HEK293 (cell line): ENCODE measurements around the gene ITGA2B.

Experiments
- CTCF ChIA-PET: fragments of 350-600 bp; formaldehyde crosslinking; extraction: SDS; loops from one replicate; lab custom pipeline; 2021; ENCODE audit warnings: antibody characterized with exemption; lab: Yijun Ruan, JAX
- POLR2A ChIA-PET: fragments of 300-600 bp; formaldehyde crosslinking; extraction: SDS; loops from one replicate; lab custom pipeline; 2020; ENCODE audit warnings: antibody characterized with exemption, inconsistent platforms; lab: Yijun Ruan, JAX
- H3K27ac ChIP-seq: fragments of 200-500 bp; sonication (Bioruptor generic); 2 replicates; pipeline ENCODE4 v1.5.1; 2014; ENCODE audit warnings: low read depth, low read length, control low read depth, inconsistent platforms; ENCODE audit errors: extremely low read depth
- H3K36me3 ChIP-seq, 2 experiments: fragments of 200-500 bp in 1 of 2; sonication (Bioruptor generic) in 1 of 2; 1 replicate in 1 of 2; 2 replicates in 1 of 2; pipeline ENCODE4 v1.5.1; 2014 to 2017; ENCODE audit warnings: inconsistent platforms in 2 of 2, low read length in 2 of 2; ENCODE audit not compliant: control insufficient read depth in 2 of 2, insufficient read depth in 1 of 2
- H3K4me1 ChIP-seq: fragments of 200-500 bp; sonication (Bioruptor generic); 2 replicates; pipeline ENCODE4 v1.5.1; 2014; ENCODE audit warnings: mild to moderate bottlenecking, low read length, inconsistent platforms; ENCODE audit not compliant: control insufficient read depth, insufficient read depth
- H3K4me3 ChIP-seq: 2 replicates; pipeline ENCODE4 v1.5.1; 2011; ENCODE audit warnings: low read depth, mild to moderate bottlenecking, control low read depth, low read length, moderate library complexity
- H3K9me3 ChIP-seq: fragments of 200-500 bp; sonication (Bioruptor generic); 2 replicates; pipeline ENCODE4 v1.5.1; 2014; ENCODE audit warnings: low read depth, low read length, inconsistent platforms; ENCODE audit not compliant: control insufficient read depth, insufficient read depth
- GFI1B ChIP-seq: fragments of 450-650 bp; formaldehyde crosslinking; IDR thresholded peaks from 2 replicates; pipeline ENCODE4 v1.5.1; 2016; ENCODE audit warnings: missing biosample characterization, missing genetic modification characterization
- GLIS1 ChIP-seq: fragments of 450-650 bp; formaldehyde crosslinking; IDR thresholded peaks from 2 replicates; pipeline ENCODE4 v1.5.1; 2016; ENCODE audit warnings: missing biosample characterization, missing genetic modification characterization
- GLIS2 ChIP-seq: fragments of 450-650 bp; formaldehyde crosslinking; IDR thresholded peaks from 2 replicates; pipeline ENCODE4 v1.5.1; 2016; ENCODE audit warnings: missing biosample characterization, missing genetic modification characterization
- KLF9 ChIP-seq: fragments of 450-650 bp; formaldehyde crosslinking; IDR thresholded peaks from 2 replicates; pipeline ENCODE4 v1.5.1; 2016; ENCODE audit warnings: missing biosample characterization, missing genetic modification characterization, low read depth
- YY2 ChIP-seq: fragments of 450-650 bp; formaldehyde crosslinking; IDR thresholded peaks from 2 replicates; pipeline ENCODE4 v1.5.1; 2016; ENCODE audit warnings: missing biosample characterization, missing genetic modification characterization
- ZBTB6 ChIP-seq: fragments of 450-650 bp; formaldehyde crosslinking; IDR thresholded peaks from 2 replicates; pipeline ENCODE4 v1.5.1; 2017; ENCODE audit warnings: missing biosample characterization, missing genetic modification characterization
- ZEB2 ChIP-seq: fragments of 450-650 bp; formaldehyde crosslinking; IDR thresholded peaks from 2 replicates; pipeline ENCODE4 v1.5.1; 2016; ENCODE audit warnings: missing biosample characterization, missing genetic modification characterization
- ZFP37 ChIP-seq: fragments of 450-650 bp; formaldehyde crosslinking; IDR thresholded peaks from 2 replicates; pipeline ENCODE4 v1.5.1; 2016; ENCODE audit warnings: missing biosample characterization, missing genetic modification characterization
- ZNF10 ChIP-seq: fragments of 450-650 bp; formaldehyde crosslinking; IDR thresholded peaks from 2 replicates; pipeline ENCODE4 v1.5.1; 2017; ENCODE audit warnings: missing biosample characterization, missing genetic modification characterization
- ZNF112 ChIP-seq: fragments of 450-650 bp; formaldehyde crosslinking; IDR thresholded peaks from 2 replicates; pipeline ENCODE4 v1.5.0; 2017; ENCODE audit warnings: missing biosample characterization, missing genetic modification characterization
- ZNF223 ChIP-seq: fragments of 450-650 bp; formaldehyde crosslinking; IDR thresholded peaks from 2 replicates; pipeline ENCODE4 v1.5.1; 2016; ENCODE audit warnings: missing biosample characterization, missing genetic modification characterization
- ZNF274 ChIP-seq, 2 experiments: fragments of 200-500 bp in 1 of 2; fragments of 450-650 bp in 1 of 2; sonication (Bioruptor generic) in 1 of 2; formaldehyde crosslinking in 1 of 2; IDR thresholded peaks; 2 replicates each; pipeline versions ENCODE4 v1.5.1 to v1.6.1; 2014 to 2016; ENCODE audit warnings: borderline replicate concordance in 1 of 2, inconsistent platforms in 1 of 2, low read length in 1 of 2, missing biosample characterization in 1 of 2, missing genetic modification characterization in 1 of 2
- ZNF292 ChIP-seq: fragments of 450-650 bp; formaldehyde crosslinking; IDR thresholded peaks from 2 replicates; pipeline ENCODE4 v1.5.1; 2016; ENCODE audit warnings: low read depth, missing biosample characterization, missing genetic modification characterization, borderline replicate concordance
- ZNF335 ChIP-seq: fragments of 450-650 bp; formaldehyde crosslinking; conservative IDR thresholded peaks from 2 replicates; pipeline ENCODE4 v1.5.1; 2016; ENCODE audit warnings: missing biosample characterization, missing genetic modification characterization
- ZNF354C ChIP-seq: fragments of 450-650 bp; formaldehyde crosslinking; IDR thresholded peaks from 2 replicates; pipeline ENCODE4 v1.5.1; 2016; ENCODE audit warnings: missing biosample characterization, missing genetic modification characterization, low read depth, borderline replicate concordance
- ZNF37A ChIP-seq: fragments of 450-650 bp; IDR thresholded peaks from 2 replicates; pipeline ENCODE4 v1.5.1; 2018; ENCODE audit warnings: missing biosample characterization, missing genetic modification characterization
- ZNF426 ChIP-seq: fragments of 450-650 bp; formaldehyde crosslinking; IDR thresholded peaks from 2 replicates; pipeline ENCODE4 v1.5.1; 2017; ENCODE audit warnings: missing biosample characterization, missing genetic modification characterization, mild to moderate bottlenecking, inconsistent platforms, moderate library complexity
- ZNF529 ChIP-seq: fragments of 450-650 bp; formaldehyde crosslinking; IDR thresholded peaks from 2 replicates; pipeline ENCODE4 v1.5.1; 2017; ENCODE audit warnings: missing genetic modification characterization, missing biosample characterization; ENCODE audit not compliant: insufficient replicate concordance
- ZNF549 ChIP-seq: fragments of 450-650 bp; IDR thresholded peaks from 2 replicates; pipeline ENCODE4 v1.5.1; 2018; ENCODE audit warnings: missing biosample characterization, missing genetic modification characterization, mild to moderate bottlenecking, inconsistent platforms, moderate library complexity
- ZNF571 ChIP-seq: fragments of 450-650 bp; formaldehyde crosslinking; IDR thresholded peaks from 2 replicates; pipeline ENCODE4 v1.5.0; 2017; ENCODE audit warnings: missing biosample characterization, missing genetic modification characterization
- ZNF621 ChIP-seq: fragments of 450-650 bp; formaldehyde crosslinking; IDR thresholded peaks from 2 replicates; pipeline ENCODE4 v1.5.1; 2017; ENCODE audit warnings: missing biosample characterization, missing genetic modification characterization
- ZNF843 ChIP-seq: fragments of 450-650 bp; formaldehyde crosslinking; IDR thresholded peaks from 2 replicates; pipeline ENCODE4 v1.5.1; 2016; ENCODE audit warnings: missing biosample characterization, missing genetic modification characterization
- TF ChIP-seq, protein P1 (sequence below): fragments of 450-650 bp; formaldehyde crosslinking; conservative IDR thresholded peaks from 2 replicates; pipeline ENCODE4 v1.5.1; 2016; ENCODE audit warnings: low read depth, missing biosample characterization, missing genetic modification characterization
- TF ChIP-seq, protein P2 (sequence below): fragments of 450-650 bp; formaldehyde crosslinking; IDR thresholded peaks from 2 replicates; pipeline ENCODE4 v1.5.1; 2017; ENCODE audit warnings: missing biosample characterization, missing genetic modification characterization
- TF ChIP-seq, protein P3 (sequence below): fragments of 450-650 bp; formaldehyde crosslinking; IDR thresholded peaks from 2 replicates; pipeline ENCODE4 v1.5.1; 2016; ENCODE audit warnings: missing biosample characterization, missing genetic modification characterization

The ITGA2B gene

DNA sequence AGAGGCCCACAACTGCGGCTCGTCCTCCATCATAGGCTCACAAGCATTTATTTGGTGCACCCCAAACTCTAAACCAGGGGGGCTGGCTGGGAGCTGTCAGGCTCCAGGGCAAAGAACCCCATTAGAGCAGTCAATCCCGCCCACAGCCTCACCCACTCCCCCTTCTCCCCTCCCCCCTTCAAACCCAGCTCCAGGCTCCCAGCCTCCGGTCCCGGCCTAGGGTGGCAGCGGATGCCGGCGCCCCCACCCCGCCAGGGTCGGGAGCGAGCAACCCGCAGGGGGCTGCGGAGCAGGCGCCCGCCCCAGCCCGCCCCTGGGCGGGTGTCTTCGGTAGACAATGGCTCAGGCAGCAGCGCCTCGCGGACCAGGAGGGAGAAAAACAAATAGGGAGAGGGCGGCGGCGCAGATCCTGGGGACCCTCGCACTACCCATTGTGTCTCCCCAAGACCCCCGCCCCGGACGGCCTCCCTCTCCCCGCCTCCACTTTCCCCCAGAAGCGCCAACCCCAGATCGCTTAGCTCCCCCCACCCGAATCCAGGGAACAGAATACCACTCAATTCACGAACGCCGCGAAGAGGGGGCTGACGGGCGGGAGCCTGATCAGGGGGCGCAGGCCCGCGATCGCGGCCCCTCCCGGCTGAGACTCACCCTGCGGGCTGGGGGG, 26.4 kb downstream of the ITGA2B start (continued):
- TF ChIP-seq ZNF223: no peak

GRCh38 chr17:44362459-44362948, 26.9 kb downstream of the ITGA2B start:
- CTCF ChIA-PET: interaction anchor here (0.5 to 4.5 kb wide), 14 partner anchors 9 to 161 kb away, joined by 3 to 21 read pairs (median 6); partner anchors contain the start of gene GRN
- Histone ChIP-seq H3K4me1 (peaks cover 21% of the 10 kb centered on the region), H3K9me3 (no peaks in the 10 kb centered on the region), H3K4me3 (peak overlapping the region; percentile 66), H3K27ac (no peak overlapping the region), H3K36me3 (peaks cover 0 to 14% of the 10 kb centered on the region in 2 experiments; a peak in 2 of 3 replicates)
- POLR2A ChIA-PET: interaction anchor here (0.6 to 4.7 kb wide), 6 partner anchors 18 to 328 kb away, joined by 3 to 23 read pairs (median 4); partner anchors contain the start of genes CCDC43, GPATCH8, GRN and HDAC5
- TF ChIP-seq, protein P1, sequence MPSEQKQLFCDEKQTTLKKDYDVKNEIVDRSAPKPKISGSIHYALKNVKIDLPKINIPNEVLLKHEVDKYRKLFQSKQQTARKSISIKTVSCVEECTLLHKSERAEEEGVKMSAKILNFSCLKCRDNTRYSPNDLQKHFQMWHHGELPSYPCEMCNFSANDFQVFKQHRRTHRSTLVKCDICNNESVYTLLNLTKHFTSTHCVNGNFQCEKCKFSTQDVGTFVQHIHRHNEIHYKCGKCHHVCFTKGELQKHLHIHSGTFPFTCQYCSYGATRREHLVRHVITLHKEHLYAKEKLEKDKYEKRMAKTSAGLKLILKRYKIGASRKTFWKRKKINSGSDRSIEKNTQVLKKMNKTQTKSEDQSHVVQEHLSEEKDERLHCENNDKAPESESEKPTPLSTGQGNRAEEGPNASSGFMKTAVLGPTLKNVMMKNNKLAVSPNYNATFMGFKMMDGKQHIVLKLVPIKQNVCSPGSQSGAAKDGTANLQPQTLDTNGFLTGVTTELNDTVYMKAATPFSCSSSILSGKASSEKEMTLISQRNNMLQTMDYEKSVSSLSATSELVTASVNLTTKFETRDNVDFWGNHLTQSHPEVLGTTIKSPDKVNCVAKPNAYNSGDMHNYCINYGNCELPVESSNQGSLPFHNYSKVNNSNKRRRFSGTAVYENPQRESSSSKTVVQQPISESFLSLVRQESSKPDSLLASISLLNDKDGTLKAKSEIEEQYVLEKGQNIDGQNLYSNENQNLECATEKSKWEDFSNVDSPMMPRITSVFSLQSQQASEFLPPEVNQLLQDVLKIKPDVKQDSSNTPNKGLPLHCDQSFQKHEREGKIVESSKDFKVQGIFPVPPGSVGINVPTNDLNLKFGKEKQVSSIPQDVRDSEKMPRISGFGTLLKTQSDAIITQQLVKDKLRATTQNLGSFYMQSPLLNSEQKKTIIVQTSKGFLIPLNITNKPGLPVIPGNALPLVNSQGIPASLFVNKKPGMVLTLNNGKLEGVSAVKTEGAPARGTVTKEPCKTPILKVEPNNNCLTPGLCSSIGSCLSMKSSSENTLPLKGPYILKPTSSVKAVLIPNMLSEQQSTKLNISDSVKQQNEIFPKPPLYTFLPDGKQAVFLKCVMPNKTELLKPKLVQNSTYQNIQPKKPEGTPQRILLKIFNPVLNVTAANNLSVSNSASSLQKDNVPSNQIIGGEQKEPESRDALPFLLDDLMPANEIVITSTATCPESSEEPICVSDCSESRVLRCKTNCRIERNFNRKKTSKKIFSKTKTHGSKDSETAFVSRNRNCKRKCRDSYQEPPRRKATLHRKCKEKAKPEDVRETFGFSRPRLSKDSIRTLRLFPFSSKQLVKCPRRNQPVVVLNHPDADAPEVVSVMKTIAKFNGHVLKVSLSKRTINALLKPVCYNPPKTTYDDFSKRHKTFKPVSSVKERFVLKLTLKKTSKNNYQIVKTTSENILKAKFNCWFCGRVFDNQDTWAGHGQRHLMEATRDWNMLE (tag by site-specific recombination): no peak
- TF ChIP-seq ZNF571 (tag by site-specific recombination) (no peak), ZNF843 (tag by site-specific recombination) (no peak), GLIS1 (tag by site-specific recombination) (peak; percentile 60; the same call in 1 of the 2 replicates), GLIS2 (tag by site-specific recombination) (peak; percentile 53), KLF9 (tag by site-specific recombination) (0 out of 2 replicates have a peak, but pooled peaks have one; percentile 50), YY2 (no peak), ZNF426 (tag by site-specific recombination) (no peak), ZNF354C (tag by site-specific recombination) (no peak), ZNF335 (tag by site-specific recombination) (peak; percentile 34; the same call in 1 of the 2 replicates), ZBTB6 (tag by site-specific recombination) (0 out of 2 replicates have a peak, but pooled peaks have one; percentile 19), ZNF549 (tag by site-specific recombination) (no peak), ZNF529 (tag by site-specific recombination) (no peak), ZNF37A (tag by site-specific recombination) (no peak), ZNF10 (no peak), ZNF112 (no peak), ZNF292 (tag by site-specific recombination) (no peak), ZNF274 (IDR thresholded peaks at IDR 0.05; ENCODE audit: low read length) (no peak), ZNF274 (tag by site-specific recombination; IDR thresholded peaks at IDR 0.05; ENCODE audit: borderline replicate concordance) (no peak), ZEB2 (tag by site-specific recombination) (no peak), ZFP37 (tag by site-specific recombination) (no peak), ZNF621 (tag by site-specific recombination) (no peak), GFI1B (tag by site-specific recombination) (no peak)
- TF ChIP-seq, protein P2, sequence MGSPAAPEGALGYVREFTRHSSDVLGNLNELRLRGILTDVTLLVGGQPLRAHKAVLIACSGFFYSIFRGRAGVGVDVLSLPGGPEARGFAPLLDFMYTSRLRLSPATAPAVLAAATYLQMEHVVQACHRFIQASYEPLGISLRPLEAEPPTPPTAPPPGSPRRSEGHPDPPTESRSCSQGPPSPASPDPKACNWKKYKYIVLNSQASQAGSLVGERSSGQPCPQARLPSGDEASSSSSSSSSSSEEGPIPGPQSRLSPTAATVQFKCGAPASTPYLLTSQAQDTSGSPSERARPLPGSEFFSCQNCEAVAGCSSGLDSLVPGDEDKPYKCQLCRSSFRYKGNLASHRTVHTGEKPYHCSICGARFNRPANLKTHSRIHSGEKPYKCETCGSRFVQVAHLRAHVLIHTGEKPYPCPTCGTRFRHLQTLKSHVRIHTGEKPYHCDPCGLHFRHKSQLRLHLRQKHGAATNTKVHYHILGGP: no peak
- TF ChIP-seq, protein P3, sequence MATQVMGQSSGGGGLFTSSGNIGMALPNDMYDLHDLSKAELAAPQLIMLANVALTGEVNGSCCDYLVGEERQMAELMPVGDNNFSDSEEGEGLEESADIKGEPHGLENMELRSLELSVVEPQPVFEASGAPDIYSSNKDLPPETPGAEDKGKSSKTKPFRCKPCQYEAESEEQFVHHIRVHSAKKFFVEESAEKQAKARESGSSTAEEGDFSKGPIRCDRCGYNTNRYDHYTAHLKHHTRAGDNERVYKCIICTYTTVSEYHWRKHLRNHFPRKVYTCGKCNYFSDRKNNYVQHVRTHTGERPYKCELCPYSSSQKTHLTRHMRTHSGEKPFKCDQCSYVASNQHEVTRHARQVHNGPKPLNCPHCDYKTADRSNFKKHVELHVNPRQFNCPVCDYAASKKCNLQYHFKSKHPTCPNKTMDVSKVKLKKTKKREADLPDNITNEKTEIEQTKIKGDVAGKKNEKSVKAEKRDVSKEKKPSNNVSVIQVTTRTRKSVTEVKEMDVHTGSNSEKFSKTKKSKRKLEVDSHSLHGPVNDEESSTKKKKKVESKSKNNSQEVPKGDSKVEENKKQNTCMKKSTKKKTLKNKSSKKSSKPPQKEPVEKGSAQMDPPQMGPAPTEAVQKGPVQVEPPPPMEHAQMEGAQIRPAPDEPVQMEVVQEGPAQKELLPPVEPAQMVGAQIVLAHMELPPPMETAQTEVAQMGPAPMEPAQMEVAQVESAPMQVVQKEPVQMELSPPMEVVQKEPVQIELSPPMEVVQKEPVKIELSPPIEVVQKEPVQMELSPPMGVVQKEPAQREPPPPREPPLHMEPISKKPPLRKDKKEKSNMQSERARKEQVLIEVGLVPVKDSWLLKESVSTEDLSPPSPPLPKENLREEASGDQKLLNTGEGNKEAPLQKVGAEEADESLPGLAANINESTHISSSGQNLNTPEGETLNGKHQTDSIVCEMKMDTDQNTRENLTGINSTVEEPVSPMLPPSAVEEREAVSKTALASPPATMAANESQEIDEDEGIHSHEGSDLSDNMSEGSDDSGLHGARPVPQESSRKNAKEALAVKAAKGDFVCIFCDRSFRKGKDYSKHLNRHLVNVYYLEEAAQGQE (tag by site-specific recombination): no peak
